Raji (cell line): ENCODE measurements around the gene BPI.

Source experiments
- POLR2A ChIP-seq: IDR thresholded peaks from 2 replicates; pipeline ENCODE4 v1.6.1; 2011; ENCODE audit warnings: low read depth, low read length, control low read depth; ENCODE audit not compliant: insufficient read depth

Gene BPI

DNA sequence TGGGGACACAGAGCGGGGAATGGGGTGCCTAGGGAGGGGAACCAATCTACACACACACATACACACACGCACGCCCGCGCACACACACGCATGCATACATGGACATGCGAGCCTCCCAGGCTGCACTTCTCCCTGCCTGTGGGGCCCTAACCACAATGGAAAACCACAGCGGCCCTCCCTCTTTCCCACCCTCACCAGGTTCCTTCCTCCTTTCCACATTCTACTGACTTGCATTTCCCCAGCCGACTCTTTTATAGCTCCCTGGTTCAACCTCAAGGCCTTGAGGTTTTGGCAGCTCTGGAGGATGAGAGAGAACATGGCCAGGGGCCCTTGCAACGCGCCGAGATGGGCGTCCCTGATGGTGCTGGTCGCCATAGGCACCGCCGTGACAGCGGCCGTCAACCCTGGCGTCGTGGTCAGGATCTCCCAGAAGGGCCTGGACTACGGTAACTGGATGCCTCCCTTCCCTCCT, at the start of gene BPI:
BPI (plus strand) TSS at position 249 of the 472 bp plus-strand sequence; CDS start at position 317, 68 bp downstream.
- no peak for TF ChIP-seq POLR2A

DNA sequence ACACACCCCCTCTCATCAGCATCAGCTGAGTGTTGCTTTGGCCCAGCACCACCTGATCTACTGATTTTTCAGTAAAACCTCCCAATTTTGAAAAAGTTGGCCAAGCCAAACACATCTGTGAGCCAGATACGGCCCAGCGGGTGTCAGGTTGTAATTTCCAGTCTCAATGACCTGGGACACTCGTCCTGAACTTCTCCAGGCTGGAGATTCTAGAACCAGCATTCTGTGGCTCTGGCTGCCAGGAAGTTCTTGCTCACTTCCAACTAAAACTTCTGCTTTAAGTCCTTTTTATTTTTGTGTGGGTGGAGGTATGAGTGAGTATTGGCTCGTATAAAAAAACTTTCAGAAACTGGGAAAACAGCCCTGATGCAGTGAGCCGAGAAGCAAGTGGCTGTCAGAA, 48.6 kb upstream of the BPI start:
- TF ChIP-seq POLR2A: no peak

- TF ChIP-seq POLR2A: no peak
These were observed 47.9 kb upstream of the BPI start for GRCh38 chr20:38256021-38256420.

- TF ChIP-seq POLR2A: no peak
These were observed 47.0 kb upstream of the BPI start for GRCh38 chr20:38256966-38257365.

GRCh38 chr20:38258545-38259215, 45.3 kb upstream of the BPI start:
- no peak for TF ChIP-seq POLR2A

DNA sequence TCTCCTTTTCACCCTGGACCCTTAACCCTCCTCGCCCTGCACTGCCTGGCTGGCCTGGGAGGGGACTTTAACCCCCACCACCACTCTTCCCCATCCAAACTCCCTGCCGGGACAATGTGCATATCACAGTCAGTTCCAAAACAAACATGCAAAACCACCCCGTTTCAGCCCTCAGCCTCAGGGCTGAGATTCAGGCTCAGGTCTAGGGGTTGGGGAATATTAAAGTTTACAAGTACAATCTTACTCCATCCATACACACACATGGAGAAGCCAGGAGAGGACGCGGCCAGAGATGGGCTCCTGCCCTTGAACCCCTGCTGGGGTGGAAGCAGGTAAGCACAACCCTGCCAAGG, 44.0 kb upstream of the BPI start:
- no peak for TF ChIP-seq POLR2A

DNA sequence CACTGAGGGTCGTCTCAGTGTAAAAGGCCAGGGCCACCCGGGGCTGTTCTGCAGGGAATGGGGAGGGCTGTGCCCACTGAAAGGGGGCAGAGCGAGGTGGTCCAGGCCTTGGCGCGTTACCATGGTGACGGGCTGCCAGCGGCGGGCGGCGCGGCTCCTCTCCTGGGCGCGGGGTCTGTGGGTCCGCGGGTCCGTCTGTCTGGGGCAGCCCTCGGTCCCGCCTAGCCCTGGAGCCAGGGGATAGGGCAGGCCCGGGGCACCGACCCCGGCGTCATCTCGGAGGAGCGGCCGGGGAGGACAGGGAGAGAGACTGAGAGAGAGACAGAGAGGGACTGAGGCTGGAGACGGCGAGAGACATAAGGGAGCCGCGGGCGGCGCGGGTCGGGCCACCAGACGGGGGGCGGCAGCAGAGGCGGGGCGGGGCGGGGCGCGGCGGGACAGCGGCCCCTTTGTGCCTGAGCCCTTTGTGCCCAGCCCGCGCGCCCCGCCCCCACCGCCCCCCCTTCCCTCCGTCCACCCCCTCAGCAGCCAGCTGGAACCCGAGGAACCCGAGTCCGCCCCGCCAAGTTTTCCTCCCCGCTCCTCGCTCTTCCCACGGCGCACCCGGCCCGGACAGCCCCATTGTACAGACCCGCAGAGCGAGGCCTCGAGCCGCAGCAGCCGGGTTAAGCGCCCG, 43.4 kb upstream of the BPI start, which contains the start of gene KIAA1755:
KIAA1755 (minus strand) TSS at position 358 of the 676 bp plus-strand sequence; CDS start at position 123, 235 bp downstream.
- no peak for TF ChIP-seq POLR2A

- TF ChIP-seq POLR2A: no peak
These were observed 42.9 kb upstream of the BPI start for GRCh38 chr20:38261054-38261390.

GRCh38 chr20:38262931-38263330, 41.0 kb upstream of the BPI start:
- no peak for TF ChIP-seq POLR2A

DNA sequence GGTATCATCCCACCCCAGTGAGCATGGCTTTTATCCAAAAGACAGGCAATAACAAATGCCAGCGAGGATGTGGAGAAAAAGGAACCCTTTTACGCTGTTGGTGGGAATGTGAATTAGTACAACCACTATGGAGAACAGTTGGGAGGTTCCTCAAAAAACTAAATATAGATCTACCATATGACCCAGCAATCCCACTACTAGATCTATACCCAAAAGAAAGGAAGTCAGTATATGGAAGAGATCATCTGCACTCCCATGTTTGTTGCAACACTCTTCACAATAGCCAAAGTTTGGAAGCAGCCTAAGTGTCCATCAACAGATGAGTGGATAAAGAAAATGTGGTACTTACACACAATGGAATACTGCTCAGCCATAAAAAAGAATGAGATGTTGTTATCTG, 37.5 kb upstream of the BPI start:
- TF ChIP-seq POLR2A: no peak

- no peak for TF ChIP-seq POLR2A
These were observed 36.7 kb upstream of the BPI start for GRCh38 chr20:38267296-38267695.

DNA sequence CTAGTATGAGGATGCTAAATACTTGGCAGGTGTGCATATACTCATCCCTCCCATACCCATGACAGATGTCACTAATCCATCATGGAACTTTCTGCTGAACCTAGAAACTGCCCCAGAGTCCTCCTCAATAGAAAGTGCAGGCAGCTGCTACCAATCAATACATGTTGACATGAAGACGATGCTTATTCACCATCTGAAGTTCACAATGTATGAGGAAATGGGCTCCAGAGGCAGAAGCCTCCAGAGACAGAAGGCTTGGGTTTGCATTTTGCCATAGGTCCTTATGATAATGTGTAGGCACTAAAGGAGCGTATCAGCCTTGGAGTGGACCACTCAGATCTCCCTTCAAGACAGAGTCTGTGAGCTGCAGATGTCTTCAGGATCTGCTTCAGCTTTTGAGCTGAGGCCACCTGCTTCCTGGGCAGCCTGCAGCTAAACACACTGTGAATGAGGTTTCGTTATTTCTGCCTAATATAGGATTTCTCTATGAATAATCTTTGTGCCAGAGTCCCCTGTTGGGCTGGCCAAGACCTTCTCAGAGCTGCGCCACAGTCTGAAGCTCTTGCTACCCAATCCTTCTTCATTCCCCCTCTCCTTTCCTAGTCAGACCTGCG, 35.9 kb upstream of the BPI start:
- no peak for TF ChIP-seq POLR2A

DNA sequence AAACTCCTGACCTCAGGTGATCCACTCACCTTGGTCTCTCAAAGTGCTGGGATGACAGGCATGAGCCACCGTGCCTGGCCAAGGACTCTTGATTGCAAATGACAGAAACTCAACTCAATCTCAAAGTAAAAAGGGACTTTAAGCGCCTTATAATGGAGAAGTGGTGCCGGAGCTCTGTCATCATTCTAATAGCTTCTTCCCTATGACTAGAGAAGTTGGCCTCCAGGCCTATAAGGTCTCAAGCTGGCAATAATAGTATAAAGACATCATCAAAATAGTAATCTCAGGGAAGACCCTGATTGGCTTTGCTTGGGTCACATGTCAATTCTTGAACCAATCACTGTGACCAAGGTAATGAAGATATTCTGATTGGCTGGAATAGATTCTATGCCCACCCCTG, 34.9 kb upstream of the BPI start:
- no peak for TF ChIP-seq POLR2A

DNA sequence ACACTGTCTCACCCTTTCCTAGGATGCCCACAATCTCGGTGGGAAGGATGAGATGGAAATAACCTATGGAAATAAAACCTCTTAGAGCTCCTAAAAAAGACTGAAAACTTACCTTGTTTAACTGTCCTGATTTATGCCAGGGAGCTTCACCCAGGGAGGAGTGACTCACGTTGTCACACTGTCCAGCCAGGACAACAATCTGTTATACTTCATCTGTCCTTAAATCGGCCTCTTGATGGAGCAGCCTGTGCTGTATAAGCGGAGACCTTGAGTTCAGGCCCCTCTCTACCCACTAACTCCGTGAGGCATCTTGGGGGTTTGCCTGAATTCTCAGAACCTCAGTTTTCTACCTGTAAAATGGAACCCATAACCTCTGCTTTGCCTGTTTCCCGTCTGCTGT, 34.2 kb upstream of the BPI start:
- no peak for TF ChIP-seq POLR2A

- no peak for TF ChIP-seq POLR2A
These were observed 32.9 kb upstream of the BPI start for GRCh38 chr20:38270869-38271605.

GRCh38 chr20:38271608-38272120, 32.3 kb upstream of the BPI start:
- no peak for TF ChIP-seq POLR2A

- no peak for TF ChIP-seq POLR2A
These were observed 31.6 kb upstream of the BPI start for GRCh38 chr20:38272398-38272797.
